NK-92 treated with Interleukin-12 subunit alpha and Interleukin-12 subunit beta, amount 100 ng/mL, for 24 hours (cell line): ENCODE results near the gene PSMA7.

Experiments
- DNase-seq: peaks from one replicate; lab custom pipeline; 2025; lab: John Stamatoyannopoulos, UW

PSMA7 gene

DNA sequence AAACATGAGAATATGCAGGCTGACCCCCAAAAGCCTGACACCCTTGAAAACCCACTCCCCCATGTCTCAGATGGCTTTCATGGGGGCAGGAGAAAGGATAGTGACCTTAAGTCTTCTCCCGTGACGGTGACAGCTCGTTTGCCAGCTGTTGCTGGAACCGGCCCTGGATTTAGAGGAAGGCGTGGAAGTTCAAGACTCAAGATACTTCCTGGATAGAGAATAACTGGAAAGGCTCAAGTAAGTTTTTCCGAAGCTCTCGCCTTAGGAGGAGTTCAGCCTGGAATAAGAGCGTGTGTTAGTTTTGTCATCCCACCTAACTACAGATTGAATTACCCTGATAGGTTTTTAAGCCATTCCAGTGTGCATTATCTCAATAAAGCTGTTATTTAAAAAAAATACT is 28.1 kb upstream of the PSMA7 start:
- no peak for DNase-seq

GRCh38 chr20:62170536-62170935 is 27.3 kb upstream of the PSMA7 start:
- no peak for DNase-seq

GRCh38 chr20:62168890-62169435 is 25.8 kb upstream of the PSMA7 start:
- DNase-seq, result no peak

- DNase-seq, result no peak
Measured at GRCh38 chr20:62168061-62168460, 24.9 kb upstream of the PSMA7 start.

DNA sequence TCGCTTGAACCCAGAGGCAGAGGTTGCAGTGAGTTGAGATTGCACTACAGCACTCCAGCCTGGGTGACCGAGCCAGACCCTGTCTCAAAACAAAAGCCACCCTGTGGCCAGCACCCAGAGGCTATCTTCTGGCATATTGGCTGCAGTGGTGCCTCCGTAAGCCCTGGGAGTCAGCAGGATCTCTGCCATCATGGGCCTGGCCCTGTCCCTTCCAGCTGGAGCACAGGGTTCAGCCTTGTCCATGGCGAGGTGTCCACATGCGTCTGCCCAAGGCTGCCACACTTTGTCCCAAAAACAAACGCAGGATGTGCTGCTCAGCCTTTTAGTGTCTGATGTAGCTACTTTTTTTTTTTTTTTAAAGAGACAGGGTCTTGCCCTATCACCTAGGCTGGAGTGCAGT is 24.3 kb upstream of the PSMA7 start:
- no peak for DNase-seq

- no peak for DNase-seq
Measured at GRCh38 chr20:62165762-62166399, 22.7 kb upstream of the PSMA7 start.

- no peak for DNase-seq
Measured at GRCh38 chr20:62164879-62165761, 21.9 kb upstream of the PSMA7 start.

DNA sequence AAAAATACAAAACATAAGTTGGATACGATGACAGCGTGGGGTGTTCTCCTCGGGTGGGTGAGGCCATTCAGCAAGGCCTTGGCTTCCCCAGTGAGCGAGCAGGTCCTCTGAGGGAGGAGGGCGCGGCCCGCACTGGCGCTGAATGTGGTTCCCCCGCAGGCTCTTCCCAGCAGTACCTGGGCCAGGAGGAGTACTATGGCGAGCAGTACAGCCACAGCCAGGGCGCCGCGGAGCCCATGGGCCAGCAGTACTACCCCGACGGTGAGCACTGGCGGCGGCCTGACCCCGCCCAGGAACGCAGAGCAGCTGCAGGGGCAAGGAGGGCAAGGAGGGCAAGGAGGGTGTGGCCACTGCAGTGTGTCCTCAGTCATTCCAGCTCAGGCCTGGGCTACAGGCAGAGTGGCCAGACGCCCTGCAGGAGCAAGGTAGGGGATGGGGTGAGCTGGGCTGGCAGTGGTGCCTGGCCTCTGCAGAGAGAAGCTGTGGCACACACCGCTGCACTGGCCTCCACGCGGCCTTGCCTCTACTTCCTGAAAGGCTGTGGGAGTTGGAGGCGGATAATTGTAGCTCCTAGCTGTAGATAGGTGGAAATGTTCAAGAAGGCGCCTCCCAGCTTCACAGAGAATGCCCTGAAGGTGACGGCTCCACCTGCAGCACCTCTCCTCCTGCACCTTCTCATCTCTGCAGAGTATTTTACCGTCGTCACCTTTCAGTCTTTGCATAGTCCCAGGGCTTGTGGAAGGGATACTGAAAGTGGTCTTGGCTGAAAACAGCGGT is 21.0 kb upstream of the PSMA7 start:
- DNase-seq, result no peak

DNA sequence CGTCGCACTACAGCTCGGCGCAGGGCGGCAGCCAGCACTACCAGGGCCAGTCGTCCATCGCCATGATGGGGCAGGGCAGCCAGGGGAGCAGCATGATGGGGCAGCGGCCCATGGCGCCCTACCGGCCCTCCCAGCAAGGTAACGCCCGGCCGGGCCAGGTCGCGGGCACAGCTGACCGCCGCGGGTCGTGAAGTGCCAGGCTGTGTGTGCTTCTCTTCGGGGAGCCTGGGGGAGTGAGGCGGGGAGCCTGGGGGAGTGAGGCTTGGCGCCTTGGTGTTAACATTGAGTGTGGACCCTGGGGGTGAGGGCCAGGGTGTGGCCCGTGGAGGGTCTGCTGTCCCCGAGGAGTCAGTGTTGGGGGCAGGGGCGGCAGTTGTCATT is 20.3 kb upstream of the PSMA7 start:
- DNase-seq, result no peak

DNA sequence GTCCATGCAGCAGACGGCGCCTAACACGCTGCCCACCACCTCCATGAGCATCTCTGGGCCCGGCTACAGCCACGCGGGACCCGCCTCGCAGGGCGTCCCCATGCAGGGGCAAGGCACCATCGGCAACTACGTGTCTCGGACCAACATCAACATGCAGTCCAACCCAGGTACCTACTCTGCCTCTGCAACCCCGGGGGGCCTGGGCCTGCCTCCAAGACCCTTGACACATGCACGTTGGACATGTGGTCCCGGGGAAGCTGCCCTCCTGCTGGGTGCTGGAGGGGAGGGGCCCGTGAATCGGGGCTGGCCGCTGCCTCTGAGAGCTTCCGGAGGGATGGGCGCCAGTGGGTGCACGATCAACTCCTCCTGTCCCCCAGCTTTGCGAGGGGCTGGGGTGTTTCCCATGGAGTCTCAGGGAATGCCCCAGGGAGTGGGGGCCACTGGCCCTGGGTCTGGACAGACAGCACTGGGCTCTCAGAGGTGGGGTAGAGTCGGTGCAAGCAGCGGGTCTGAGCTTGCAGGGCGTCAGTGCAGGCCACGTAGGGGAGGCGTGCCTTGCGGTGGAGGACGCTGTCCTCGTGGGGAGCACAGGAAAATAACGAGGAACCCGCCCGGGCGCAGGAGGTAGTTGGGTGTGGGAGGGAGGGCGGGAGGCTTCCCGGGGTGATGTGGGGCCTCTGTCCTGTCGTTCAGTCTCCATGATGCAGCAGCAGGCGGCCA is 19.7 kb upstream of the PSMA7 start:
- no peak for DNase-seq

DNA sequence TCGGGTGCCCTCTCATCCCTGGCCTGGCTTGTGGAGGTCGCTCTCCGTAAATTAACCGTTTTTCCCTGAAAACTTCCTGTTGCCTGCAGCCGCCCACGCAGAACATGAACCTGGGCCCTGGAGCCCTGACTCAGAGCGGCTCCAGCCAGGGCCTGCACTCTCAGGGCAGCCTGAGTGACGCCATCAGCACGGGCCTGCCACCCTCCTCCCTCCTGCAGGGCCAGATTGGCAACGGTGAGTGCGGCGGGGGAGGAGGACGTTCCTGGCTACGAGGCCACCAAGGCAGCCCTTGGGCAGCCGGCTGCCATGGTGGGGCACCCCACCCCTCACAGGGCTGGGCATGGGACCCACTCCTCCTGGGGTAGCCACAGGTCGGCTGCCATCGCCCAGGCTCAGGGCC is 18.2 kb upstream of the PSMA7 start:
- DNase-seq, result no peak

- no peak for DNase-seq
Measured at GRCh38 chr20:62160876-62161275, 17.7 kb upstream of the PSMA7 start.

DNA sequence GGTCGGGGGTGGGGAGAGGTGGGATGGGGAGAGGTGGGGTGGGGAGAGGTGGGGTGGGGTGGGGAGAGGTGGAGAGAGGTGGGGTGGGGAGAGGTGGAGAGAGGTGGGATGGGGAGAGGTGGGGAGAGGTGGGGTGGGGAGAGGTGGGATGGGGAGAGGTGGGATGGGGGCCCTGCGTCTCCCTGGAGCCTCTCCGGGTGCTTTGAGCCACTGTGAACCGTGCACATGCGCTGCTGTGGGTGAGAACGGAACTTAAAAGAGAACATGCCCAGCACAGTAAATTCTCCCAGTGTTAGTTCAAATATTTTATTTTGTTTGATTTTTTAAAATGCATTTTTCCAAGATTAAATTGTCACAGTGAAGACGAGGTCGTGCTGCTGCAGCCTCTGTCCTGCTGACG is 17.1 kb upstream of the PSMA7 start:
- DNase-seq, result no peak

DNA sequence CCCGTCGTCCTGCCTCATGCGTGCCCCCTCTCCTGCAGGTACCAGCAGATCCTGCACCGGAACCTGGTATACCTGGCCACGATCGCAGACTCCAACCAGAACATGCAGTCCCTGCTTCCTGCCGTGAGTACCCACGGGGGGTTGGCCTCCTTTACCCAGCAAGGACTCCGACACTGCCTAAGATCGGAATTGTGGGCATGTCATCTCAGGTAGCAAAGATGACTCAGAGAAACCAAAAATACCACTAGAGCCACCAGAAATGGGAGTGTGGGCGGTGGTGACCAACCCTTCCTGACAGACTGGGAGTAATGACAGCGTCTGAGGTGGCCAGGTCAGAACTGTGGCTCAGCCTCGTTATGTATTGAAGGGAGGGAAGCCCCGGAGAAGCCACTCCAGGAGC is 16.6 kb upstream of the PSMA7 start:
- no peak for DNase-seq

- DNase-seq, result no peak
Measured at GRCh38 chr20:62159052-62159451, 15.9 kb upstream of the PSMA7 start.

DNA sequence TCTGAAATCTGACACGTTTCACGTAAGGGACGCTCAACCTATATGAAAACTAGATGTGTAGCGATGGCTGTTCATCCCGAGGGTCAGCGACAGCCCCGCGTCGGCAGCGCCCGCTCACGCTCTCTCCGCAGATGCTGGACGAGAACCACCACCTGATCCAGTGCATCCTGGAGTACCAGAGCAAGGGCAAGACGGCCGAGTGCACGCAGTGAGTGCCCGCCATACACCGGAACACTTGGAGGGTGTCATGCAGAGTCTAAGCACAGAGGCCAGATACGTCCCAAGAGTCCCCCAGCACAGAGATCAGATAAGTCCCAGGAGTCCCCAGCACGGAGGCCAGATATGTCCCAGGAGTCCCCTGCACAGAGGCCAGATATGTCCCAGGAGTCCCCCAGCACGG is 15.3 kb upstream of the PSMA7 start:
- DNase-seq, result no peak

- no peak for DNase-seq
Measured at GRCh38 chr20:62158088-62158400, 14.8 kb upstream of the PSMA7 start.

DNA sequence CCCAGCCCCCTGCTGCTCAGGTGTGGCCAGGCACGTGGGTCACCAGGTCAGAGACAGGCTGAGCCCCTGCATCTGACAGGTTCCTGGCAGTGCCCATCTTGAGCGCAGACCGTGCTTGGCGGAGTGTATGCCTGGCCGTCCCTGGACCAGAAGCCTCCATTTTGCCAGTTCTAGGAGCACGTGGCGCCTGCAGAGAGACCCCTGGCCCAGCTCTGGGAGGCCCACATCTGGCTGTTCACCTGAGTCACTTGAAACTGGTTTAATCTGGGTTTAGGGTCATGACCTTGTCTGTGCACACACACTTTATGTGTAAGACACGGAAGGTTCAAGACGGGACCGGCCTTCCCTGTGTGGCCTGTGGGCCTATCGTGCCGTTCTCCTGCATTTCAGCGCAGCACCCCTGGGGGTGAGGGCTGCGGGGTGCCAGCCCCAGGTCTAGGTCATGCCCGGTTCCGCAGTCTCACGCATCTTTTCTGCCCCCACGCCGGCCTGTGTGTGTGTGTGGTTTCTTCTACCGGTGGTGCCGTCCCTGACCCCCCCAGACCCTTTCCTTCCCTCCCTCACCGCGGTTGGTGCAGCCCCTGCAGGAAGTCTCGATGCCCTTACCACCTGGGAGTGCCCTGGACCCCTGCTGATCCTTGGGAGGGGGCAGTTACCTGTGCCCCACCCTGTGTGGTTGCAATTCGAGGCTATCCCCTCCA is 14.3 kb upstream of the PSMA7 start:
- DNase-seq, result no peak

GRCh38 chr20:62156592-62157386 is 13.6 kb upstream of the PSMA7 start:
- DNase-seq, result no peak

DNA sequence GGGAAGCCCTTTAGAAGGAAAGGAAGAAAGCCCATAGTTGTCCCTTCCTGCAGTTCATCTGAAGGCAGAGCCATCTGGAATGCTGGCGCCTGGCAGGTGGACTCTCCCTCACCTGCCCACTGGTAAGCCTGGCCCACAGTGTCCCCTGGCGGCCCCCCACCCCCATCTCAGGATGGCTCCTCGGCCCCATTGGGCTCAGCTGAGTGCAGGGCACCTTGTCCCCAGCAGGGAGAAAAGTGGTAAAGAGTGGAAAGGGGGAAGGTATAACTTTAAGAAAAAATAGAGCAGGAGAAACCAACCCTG is 13.0 kb upstream of the PSMA7 start:
- DNase-seq, result no peak
